Lower leg skin (tissue), 4 donors: ENCODE measurements around the gene MESD. TPM values are rescaled to one million over a fixed set of nuclear protein-coding genes. Genes with fewer than 3 reads are reported as not detected.

ENCODE experiments used
- DNase-seq, 2 donors: peaks; one replicate each; pipeline ENCODE4 v3.0.0-alpha.2; 2019; ENCODE audit warnings: low spot score in 2 of 2
- H3K4me3 ChIP-seq: fragments of 200-600 bp; sonication (generic); 2 replicates; pipeline ENCODE4 v1.5.1; 2017; ENCODE audit warnings: mild to moderate bottlenecking, low read depth; ENCODE audit not compliant: poor library complexity, severe bottlenecking
- POLR2A ChIP-seq, 2 donors: fragments of 450-650 bp; IDR thresholded peaks; one replicate each; pipeline ENCODE4 v1.6.1; 2016 to 2017; ENCODE audit warnings: antibody characterized with exemption in 2 of 2, mild to moderate bottlenecking in 1 of 2, moderate library complexity in 1 of 2
- WGBS, 2 donors: methylation state at CpG; one replicate each; pipeline ENCODE4 v1.1.5; 2018; 5-methylcytosine and 5-hydroxymethylcytosine counted together
- intact Hi-C: fragments of 100-400 bp; cut with DNase I; formaldehyde crosslinking; loops from one replicate; pipeline ENCODE4 v1.15.0; 2023; ENCODE audit warnings: low total_unique reads
- total RNA-seq, 4 donors: library from RNA; depleted of rRNA; stranded (reverse); fragments of >200 nt; gene quantifications; one replicate each; pipeline ENCODE4 v1.1.0, GENCODE V29; 2016
- TF ChIP-seq, protein P1 (sequence below), 3 donors: fragments of 450-650 bp; IDR thresholded peaks; one replicate each; pipeline ENCODE4 v1.5.1; 2016; ENCODE audit warnings: antibody characterized with exemption in 3 of 3, mild to moderate bottlenecking in 3 of 3, moderate library complexity in 2 of 3

Gene MESD
- total RNA-seq, 4 donors from 2014 or later = 17.1 to 18.3 (median 17.7) TPM

DNA sequence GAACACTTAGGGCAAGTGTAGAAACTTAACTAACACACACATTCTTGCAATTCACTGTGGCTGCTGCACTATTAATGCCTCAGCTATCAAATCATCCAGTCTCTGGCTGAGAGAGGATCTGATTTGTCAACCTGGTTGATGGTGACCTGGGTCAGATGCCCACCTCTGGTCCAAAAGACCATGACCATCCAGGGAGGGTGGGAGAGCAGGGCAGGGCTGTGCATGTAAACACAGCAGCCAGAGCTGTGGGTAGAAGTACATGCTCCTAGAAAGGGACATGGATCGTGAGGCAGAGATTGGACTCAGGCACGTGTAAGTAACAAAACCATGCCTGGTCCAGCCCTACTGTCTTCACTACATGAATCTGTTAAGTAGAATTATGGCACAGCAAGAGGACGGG, 17.3 kb downstream of the MESD start:
- TF ChIP-seq POLR2A (IDR thresholded peaks at IDR 0.05) = no peak
- TF ChIP-seq, protein P1, sequence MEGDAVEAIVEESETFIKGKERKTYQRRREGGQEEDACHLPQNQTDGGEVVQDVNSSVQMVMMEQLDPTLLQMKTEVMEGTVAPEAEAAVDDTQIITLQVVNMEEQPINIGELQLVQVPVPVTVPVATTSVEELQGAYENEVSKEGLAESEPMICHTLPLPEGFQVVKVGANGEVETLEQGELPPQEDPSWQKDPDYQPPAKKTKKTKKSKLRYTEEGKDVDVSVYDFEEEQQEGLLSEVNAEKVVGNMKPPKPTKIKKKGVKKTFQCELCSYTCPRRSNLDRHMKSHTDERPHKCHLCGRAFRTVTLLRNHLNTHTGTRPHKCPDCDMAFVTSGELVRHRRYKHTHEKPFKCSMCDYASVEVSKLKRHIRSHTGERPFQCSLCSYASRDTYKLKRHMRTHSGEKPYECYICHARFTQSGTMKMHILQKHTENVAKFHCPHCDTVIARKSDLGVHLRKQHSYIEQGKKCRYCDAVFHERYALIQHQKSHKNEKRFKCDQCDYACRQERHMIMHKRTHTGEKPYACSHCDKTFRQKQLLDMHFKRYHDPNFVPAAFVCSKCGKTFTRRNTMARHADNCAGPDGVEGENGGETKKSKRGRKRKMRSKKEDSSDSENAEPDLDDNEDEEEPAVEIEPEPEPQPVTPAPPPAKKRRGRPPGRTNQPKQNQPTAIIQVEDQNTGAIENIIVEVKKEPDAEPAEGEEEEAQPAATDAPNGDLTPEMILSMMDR (IDR thresholded peaks at IDR 0.05) = no peak
- 93 to 96% methylated on average over 3 of the region's 3 CpGs for WGBS, 2 donors
- no peak for DNase-seq
- H3K4me3 ChIP-seq = no peak overlapping the region
- intact Hi-C loops = no loop called here

DNA sequence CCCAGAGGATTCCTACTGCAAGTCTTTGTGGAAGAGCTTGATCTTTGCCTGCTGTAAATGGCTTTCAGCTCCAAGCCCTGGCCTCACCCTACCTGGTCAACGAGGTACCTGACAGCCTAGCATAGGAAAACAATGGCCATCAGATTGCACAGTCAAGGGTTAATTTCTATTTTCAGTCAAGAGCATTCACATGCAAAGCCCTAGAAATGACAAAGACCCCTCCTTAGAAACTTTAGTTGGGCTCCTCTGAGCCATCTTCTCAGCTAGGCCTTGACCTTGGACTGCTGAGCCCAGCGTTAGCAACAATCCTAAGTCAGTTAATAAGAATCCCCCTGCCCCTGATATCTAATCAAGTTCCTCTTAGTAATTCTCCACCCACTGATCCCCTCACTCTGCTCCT, 18.5 kb downstream of the MESD start:
- no peak overlapping the region for H3K4me3 ChIP-seq
- intact Hi-C loops = no loop called here
- WGBS, 2 donors = 80 to 92% methylated on average over 2 of the region's 2 CpGs
- TF ChIP-seq, protein P1 (IDR thresholded peaks at IDR 0.05) = no peak
- TF ChIP-seq POLR2A (IDR thresholded peaks at IDR 0.05) = no peak
- DNase-seq = no peak

DNA sequence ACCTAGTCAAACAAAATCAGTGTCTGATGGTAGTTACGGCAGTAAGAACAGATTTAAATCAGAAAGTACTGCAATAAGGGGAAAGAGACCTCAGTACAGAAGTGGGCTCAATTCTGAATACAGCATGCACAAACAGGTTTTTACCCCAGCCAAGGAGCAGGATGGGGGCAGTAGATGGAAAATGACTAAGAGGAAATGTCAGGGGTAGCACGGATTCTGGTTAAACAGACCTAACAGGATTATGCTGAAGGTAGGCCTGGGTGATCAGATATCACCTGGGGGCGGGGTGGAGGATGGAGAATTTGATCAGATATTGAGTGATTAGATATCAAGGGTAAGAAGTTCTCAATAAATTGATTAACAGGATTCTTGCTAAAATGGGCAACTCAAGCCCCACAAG, 19.0 kb downstream of the MESD start:
- DNase-seq = no peak
- no peak for TF ChIP-seq POLR2A (IDR thresholded peaks at IDR 0.05)
- TF ChIP-seq, protein P1 (IDR thresholded peaks at IDR 0.05) = no peak
- 77 to 78% methylated on average over 3 of the region's 3 CpGs for WGBS, 2 donors
- no peak overlapping the region for H3K4me3 ChIP-seq
- intact Hi-C loops = no loop called here

DNA sequence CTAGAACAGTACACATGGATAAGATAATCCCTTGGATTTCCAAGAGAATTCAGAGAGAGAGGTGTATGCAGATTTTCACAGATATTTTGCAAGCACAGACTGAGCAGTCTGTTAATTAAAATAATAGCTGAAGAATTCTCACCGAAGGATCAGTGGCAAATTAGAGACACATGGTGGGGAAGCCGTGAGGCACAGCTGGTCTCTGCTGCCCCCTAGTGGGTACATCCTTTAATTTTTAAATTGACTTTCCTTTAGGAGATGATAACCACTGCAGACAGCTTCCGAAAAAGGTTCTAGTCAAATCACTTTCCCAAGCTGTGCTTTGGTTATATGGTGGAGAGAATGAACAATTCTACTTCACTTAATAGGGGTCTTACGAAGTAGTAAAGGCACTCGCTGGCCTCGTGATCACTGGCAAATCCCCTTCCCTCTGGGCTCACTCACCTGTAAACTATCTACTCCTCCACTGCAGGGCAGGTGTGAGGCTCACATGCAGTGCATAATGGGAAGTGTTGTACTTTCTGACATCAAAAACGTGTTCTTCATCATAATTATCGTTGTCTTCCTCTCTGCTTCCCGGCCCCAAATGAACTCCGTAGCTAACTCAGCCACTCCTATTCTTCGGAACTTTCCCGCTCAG, 19.5 kb downstream of the MESD start:
- intact Hi-C loops = no loop called here
- WGBS, 2 donors = 50 to 52% methylated on average over 12 of the region's 12 CpGs
- TF ChIP-seq, protein P1 (IDR thresholded peaks at IDR 0.05) = peak in 1 of 3 donors; percentile 49
- TF ChIP-seq POLR2A (IDR thresholded peaks at IDR 0.05) = no peak
- DNase-seq = peak in 1 of 2 donors; percentile 53
- no peak overlapping the region for H3K4me3 ChIP-seq

DNA sequence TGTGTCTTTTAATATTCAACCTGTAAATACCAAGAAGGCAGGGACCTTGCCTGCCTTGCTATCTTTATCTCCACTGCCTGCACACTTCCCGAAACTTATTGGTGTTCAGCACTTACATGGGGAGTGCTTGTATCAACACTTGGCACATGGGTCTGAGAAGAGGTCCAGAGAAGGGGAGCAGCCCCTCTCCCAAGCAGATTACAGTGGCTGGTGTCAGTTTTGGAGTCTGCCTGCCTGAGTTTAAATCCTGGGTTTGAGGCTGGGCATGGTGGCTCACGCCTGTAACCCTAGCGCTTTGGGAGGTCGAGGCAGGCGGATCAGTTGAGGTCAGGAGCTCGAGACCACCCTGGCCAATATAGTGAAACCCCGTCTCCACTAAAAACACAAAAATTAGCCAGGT, 20.3 kb downstream of the MESD start:
- TF ChIP-seq, protein P1 (IDR thresholded peaks at IDR 0.05) = no peak
- no peak for TF ChIP-seq POLR2A (IDR thresholded peaks at IDR 0.05)
- peak in 1 of 2 donors; percentile 17 for DNase-seq
- intact Hi-C loops = loop anchor here (5.0 to 10.0 kb wide), 3 partner anchors 185 to 512 kb away; no protein-coding TSS in a partner anchor
- H3K4me3 ChIP-seq = no peak overlapping the region
- 88 to 94% methylated on average over 7 of the region's 7 CpGs for WGBS, 2 donors
